MM.1S (cell line): Measurements from ENCODE around the gene BCAT1.

Source experiments
- EZH2 ChIP-seq: fragments of 300-600 bp; sonication (generic); optimal IDR thresholded peaks from 2 replicates; pipeline ENCODE3; 2017; ENCODE audit warnings: low read depth, mild to moderate bottlenecking, antibody characterized with exemption, low read length, mixed read lengths
- EZH2phosphoT487 ChIP-seq: fragments of 300-600 bp; sonication (generic); IDR thresholded peaks from 2 replicates; pipeline ENCODE4 v1.6.1; 2018; ENCODE audit warnings: antibody characterized with exemption, low read length
- TF ChIP-seq, protein P1 (sequence below): fragments of 300-600 bp; sonication (generic); IDR thresholded peaks from 2 replicates; pipeline ENCODE4 v1.5.1; 2016; ENCODE audit warnings: antibody characterized with exemption, low read length, mixed read lengths

DNA sequence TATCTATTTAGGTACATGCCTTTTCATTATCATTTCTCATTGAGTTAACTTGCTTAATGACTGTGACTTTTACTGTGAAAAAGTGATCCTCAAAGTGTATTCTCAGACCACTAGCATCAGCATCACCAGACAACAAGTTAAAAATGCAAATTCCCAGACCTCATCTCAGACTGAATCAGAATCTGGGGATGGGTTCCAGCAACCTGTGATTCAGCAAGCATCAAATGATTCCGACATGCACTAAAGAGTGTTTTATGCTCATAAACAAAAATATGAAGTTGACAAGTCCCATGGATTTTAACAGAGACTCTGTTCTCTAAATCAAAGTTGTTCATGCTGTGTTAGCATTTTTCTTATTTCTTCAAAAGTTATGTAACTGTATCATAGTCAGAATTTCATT, 130.6 kb downstream of the BCAT1 start:
- TF ChIP-seq, protein P1, sequence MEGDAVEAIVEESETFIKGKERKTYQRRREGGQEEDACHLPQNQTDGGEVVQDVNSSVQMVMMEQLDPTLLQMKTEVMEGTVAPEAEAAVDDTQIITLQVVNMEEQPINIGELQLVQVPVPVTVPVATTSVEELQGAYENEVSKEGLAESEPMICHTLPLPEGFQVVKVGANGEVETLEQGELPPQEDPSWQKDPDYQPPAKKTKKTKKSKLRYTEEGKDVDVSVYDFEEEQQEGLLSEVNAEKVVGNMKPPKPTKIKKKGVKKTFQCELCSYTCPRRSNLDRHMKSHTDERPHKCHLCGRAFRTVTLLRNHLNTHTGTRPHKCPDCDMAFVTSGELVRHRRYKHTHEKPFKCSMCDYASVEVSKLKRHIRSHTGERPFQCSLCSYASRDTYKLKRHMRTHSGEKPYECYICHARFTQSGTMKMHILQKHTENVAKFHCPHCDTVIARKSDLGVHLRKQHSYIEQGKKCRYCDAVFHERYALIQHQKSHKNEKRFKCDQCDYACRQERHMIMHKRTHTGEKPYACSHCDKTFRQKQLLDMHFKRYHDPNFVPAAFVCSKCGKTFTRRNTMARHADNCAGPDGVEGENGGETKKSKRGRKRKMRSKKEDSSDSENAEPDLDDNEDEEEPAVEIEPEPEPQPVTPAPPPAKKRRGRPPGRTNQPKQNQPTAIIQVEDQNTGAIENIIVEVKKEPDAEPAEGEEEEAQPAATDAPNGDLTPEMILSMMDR: no peak
- TF ChIP-seq EZH2 (no peak), EZH2phosphoT487 (no peak)
